Body of pancreas (tissue), 4 donors: Measurements from ENCODE around the gene PGM1. TPM values are rescaled to one million over a fixed set of nuclear protein-coding genes. Genes with fewer than 3 reads are reported as not detected.

ENCODE experiments used
- ATAC-seq: fragments of 150-250 bp; one replicate; pipeline ENCODE4 v1.9.1; 2016
- DNase-seq, 4 donors: peaks; one replicate each; pipeline ENCODE4 v3.0.0-alpha.2; 2019
- H3K27ac ChIP-seq, 4 donors: fragments of 200-600 bp; sonication (generic); 1 replicate in 3 of 4; 2 replicates in 1 of 4; pipeline versions ENCODE4 v1.5.1 to v1.6.1; 2016 to 2019; ENCODE audit warnings: mild to moderate bottlenecking in 1 of 4, mixed read lengths in 1 of 4, moderate library complexity in 1 of 4
- H3K27me3 ChIP-seq, 2 donors: fragments of 200-600 bp; sonication (generic); one replicate each; pipeline ENCODE4 v1.6.0; 2016; ENCODE audit warnings: mild to moderate bottlenecking in 1 of 2
- H3K36me3 ChIP-seq, 2 donors: fragments of 200-600 bp; sonication (generic); replicated peaks in 1 of 2; 2 replicates each; pipeline ENCODE4 v1.5.1; 2016; ENCODE audit warnings: low read depth in 2 of 2; ENCODE audit not compliant: insufficient read depth in 1 of 2
- H3K4me1 ChIP-seq: fragments of 200-600 bp; sonication (generic); one replicate; pipeline ENCODE4 v1.6.0; 2016
- H3K4me3 ChIP-seq, 2 donors: fragments of 200-600 bp; sonication (generic); 1 replicate in 1 of 2; 2 replicates in 1 of 2; pipeline ENCODE4 v1.5.1; 2016 to 2019
- H3K9me3 ChIP-seq, 3 donors: fragments of 200-600 bp; sonication (generic); 1 replicate in 2 of 3; 2 replicates in 1 of 3; pipeline ENCODE4 v1.5.1; 2016
- POLR2A ChIP-seq, 3 donors: fragments of 450-650 bp; IDR thresholded peaks; one replicate each; pipeline ENCODE4 v1.6.1; 2016; ENCODE audit warnings: antibody characterized with exemption in 3 of 3, mild to moderate bottlenecking in 2 of 3
- WGBS, 2 donors: methylation state at CpG; one replicate each; pipeline ENCODE4 v1.1.5; 2017; 5-methylcytosine and 5-hydroxymethylcytosine counted together
- intact Hi-C: fragments of 100-400 bp; cut with DNase I; formaldehyde crosslinking; loops from one replicate; pipeline ENCODE4 v1.15.1; 2023
- total RNA-seq, 2 donors: library from RNA; depleted of rRNA; stranded (reverse); fragments of >200 nt; gene quantifications; one replicate each; pipeline ENCODE4 v1.1.0, GENCODE V29; 2016
- TF ChIP-seq, protein P1 (sequence below), 7 experiments: fragments of 450-650 bp in 4 of 7; fragments of 200-600 bp in 3 of 7; sonication (generic) in 3 of 7; IDR thresholded peaks; one replicate each; pipeline ENCODE4 v1.5.1; 2016 to 2019; ENCODE audit warnings: antibody characterized with exemption in 7 of 7

Gene PGM1
- total RNA-seq, 2 donors from 2014 or later: 68.5 to 123 TPM

DNA sequence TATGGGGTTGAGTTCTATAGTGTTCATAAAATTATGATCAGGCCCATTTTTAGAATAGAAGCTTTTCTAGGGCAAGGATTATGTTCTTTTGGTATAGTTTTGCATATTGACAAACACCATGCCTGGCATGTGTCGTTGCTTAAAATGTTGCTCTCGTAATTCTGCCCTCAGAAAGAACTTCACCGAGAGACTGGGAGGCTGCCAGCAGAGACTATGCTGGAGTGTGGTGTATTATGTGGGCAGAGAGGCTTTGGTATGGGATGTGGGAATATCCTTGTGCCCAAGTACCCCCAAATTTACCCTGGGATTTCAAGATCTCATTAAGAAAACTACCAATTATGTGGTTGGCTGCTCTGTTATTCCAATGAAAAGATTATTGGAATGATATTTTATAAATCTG lies 27.9 kb downstream of the PGM1 start:
- Histone ChIP-seq H3K27ac (peak overlapping the region in 1 of 4 donors; percentile 7), H3K36me3 (no peaks in the 10 kb centered on the region), H3K4me3 (no peak overlapping the region), H3K27me3 (no peaks in the 10 kb centered on the region), H3K4me1 (peaks cover 48% of the 10 kb centered on the region), H3K9me3 (no peaks in the 10 kb centered on the region)
- intact Hi-C loops: no loop called here
- no peak for DNase-seq
- ATAC-seq: no peak
- TF ChIP-seq, protein P1, sequence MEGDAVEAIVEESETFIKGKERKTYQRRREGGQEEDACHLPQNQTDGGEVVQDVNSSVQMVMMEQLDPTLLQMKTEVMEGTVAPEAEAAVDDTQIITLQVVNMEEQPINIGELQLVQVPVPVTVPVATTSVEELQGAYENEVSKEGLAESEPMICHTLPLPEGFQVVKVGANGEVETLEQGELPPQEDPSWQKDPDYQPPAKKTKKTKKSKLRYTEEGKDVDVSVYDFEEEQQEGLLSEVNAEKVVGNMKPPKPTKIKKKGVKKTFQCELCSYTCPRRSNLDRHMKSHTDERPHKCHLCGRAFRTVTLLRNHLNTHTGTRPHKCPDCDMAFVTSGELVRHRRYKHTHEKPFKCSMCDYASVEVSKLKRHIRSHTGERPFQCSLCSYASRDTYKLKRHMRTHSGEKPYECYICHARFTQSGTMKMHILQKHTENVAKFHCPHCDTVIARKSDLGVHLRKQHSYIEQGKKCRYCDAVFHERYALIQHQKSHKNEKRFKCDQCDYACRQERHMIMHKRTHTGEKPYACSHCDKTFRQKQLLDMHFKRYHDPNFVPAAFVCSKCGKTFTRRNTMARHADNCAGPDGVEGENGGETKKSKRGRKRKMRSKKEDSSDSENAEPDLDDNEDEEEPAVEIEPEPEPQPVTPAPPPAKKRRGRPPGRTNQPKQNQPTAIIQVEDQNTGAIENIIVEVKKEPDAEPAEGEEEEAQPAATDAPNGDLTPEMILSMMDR (IDR thresholded peaks at IDR 0.05): no peak
- no peak for TF ChIP-seq POLR2A (IDR thresholded peaks at IDR 0.05)
- WGBS, 2 donors: 55 to 68% methylated on average over 3 of the region's 3 CpGs

DNA sequence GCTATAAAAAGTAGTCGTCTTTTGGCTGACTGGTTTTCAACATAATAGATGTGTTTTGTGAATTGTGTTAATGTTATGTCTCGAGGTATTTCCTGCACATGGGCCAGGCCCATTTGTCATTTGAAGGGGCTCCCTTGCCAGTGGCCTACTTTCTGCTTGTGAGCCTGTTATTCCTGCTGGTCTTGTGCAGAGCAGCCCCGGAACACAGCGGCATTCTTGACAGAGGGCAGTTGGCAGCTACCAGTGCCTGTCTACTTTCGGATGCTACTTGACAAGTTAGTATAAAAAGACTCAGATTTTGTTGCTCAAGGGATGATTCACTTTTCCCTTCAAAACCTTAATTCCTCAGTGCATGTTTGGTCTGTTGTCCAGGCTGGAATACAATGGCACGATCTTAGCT lies 28.5 kb downstream of the PGM1 start:
- no peaks in the 10 kb centered on the region for H3K27me3 ChIP-seq
- DNase-seq: peak; percentile 25 to 59 (median 56)
- peaks cover 41% of the 10 kb centered on the region for H3K4me1 ChIP-seq
- WGBS, 2 donors: 57 to 64% methylated on average over 6 of the region's 6 CpGs
- no peaks in the 10 kb centered on the region for H3K9me3 ChIP-seq
- H3K4me3 ChIP-seq: no peak overlapping the region
- TF ChIP-seq, protein P1 (IDR thresholded peaks at IDR 0.05): no peak
- ATAC-seq: peak; percentile 51
- H3K36me3 ChIP-seq: no peaks in the 10 kb centered on the region
- intact Hi-C loops: no loop called here
- peak overlapping the region in 2 of 4 donors; percentile 7 to 37 for H3K27ac ChIP-seq

DNA sequence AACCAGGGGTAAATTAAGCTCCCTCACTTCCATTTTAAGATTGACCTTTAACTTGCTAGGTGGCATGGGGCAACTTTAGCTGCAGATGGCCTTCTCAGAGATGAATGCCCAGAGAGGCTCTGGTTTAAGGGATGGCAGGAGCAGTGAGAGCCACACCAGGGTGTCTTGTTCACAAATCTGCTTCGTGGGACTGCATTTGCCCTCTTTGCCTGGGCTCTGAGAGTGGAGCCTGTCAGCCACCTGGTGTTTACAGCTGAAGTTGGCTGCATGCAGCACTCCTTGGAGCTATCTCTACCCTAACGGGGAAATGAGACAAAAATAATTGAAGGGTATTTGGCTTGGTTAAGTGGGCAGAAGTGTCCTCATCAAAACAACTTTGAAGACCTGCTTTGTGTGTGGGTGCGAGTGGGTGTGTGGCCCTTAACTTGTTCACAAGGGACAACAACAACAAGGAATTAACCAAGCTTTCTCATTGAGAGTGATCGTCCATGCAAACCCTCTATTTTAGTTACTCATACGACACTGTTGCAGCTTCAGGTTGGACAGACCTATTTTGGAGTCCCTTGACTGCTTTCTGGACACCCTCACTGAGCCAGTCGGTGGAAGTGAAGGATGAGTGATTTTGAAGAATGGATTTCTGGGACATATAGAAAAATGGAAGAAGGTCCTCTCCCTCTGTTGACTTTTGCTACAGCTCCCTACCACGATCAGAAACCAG lies 29.8 kb downstream of the PGM1 start:
- TF ChIP-seq POLR2A (IDR thresholded peaks at IDR 0.05): no peak
- TF ChIP-seq, protein P1 (IDR thresholded peaks at IDR 0.05): peak in 3 of 7 experiments; percentile 6 to 28 (median 15)
- Histone ChIP-seq H3K4me3 (no peak overlapping the region), H3K27ac (peak overlapping the region; percentile 3 to 9 (median 6)), H3K9me3 (no peaks in the 10 kb centered on the region), H3K4me1 (peaks cover 41% of the 10 kb centered on the region), H3K36me3 (no peaks in the 10 kb centered on the region), H3K27me3 (no peaks in the 10 kb centered on the region)
- ATAC-seq: no peak
- intact Hi-C loops: no loop called here
- peak in 3 of 4 donors; percentile 18 to 52 (median 31) for DNase-seq
- 42 to 56% methylated on average over 7 of the region's 7 CpGs for WGBS, 2 donors

DNA sequence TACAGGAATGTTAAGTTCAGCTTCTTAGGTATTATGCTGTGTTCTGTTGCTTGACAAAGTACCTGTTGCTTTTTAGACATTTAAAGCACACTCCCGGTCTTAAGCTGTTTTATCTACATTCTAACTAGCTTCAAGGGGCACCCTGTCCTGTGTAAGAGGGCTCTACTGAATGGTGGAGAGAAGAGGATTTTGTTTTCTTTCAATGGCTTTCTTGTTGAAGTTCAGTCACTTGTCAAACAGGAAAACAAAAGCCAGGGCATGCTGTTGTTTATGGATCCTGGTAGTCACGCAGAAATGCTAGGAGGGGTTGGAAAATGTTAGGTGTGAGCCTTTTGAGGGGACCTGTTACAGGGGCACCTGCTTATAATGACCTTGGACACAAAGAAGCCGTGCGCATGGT lies 30.7 kb downstream of the PGM1 start:
- WGBS, 2 donors: 32 to 58% methylated on average over 4 of the region's 4 CpGs
- no peak for ATAC-seq
- TF ChIP-seq, protein P1 (IDR thresholded peaks at IDR 0.05): no peak
- no peak for TF ChIP-seq POLR2A (IDR thresholded peaks at IDR 0.05)

DNA sequence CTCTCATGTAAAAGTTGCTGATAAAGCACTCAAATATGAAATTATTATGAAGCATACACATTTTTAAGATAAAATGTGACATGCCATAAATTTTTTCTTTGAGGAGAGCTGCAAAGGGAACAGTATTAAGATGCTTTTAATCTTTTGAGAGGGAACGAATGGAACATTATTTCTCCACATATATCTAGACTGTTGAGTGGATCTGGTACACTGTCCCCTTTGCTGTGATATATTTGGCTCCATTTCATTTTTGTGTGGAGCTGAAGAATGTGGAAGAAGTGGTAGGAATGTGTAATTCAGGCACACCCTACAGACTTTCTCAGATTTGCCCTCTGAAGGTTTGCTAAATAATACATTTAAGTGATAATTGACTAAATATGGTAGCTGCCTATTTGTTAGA lies 31.7 kb downstream of the PGM1 start:
- Histone ChIP-seq H3K9me3 (no peaks in the 10 kb centered on the region), H3K4me3 (no peak overlapping the region), H3K36me3 (no peaks in the 10 kb centered on the region), H3K27me3 (no peaks in the 10 kb centered on the region), H3K4me1 (peaks cover 59% of the 10 kb centered on the region), H3K27ac (peak overlapping the region in 2 of 4 donors; percentile 4)
- 29 to 30% methylated on average over 1 of the region's 1 CpG for WGBS, 2 donors
- DNase-seq: no peak
- intact Hi-C loops: no loop called here
- TF ChIP-seq POLR2A (IDR thresholded peaks at IDR 0.05): no peak
- TF ChIP-seq, protein P1 (IDR thresholded peaks at IDR 0.05): peak in 4 of 7 experiments; percentile 31 to 36 (median 34)
- ATAC-seq: no peak

More for the DNA sequence above, 30.7 kb downstream of the PGM1 start:
- no peaks in the 10 kb centered on the region for H3K9me3 ChIP-seq
- H3K36me3 ChIP-seq: no peaks in the 10 kb centered on the region
- H3K27ac ChIP-seq: peak overlapping the region in 2 of 4 donors; percentile 4 to 7
- peaks cover 49% of the 10 kb centered on the region for H3K4me1 ChIP-seq
- no peak for DNase-seq
- intact Hi-C loops: no loop called here
- no peak overlapping the region for H3K4me3 ChIP-seq
- no peaks in the 10 kb centered on the region for H3K27me3 ChIP-seq
